WERI-Rb-1 (cell line): ENCODE data around the gene C19orf47.

Source experiments
- DNase-seq: peaks from one replicate; pipeline ENCODE4 v3.0.0-alpha.2; 2020
- H3K27ac ChIP-seq: fragments of 250-450 bp; sonication (Bioruptor Pico); 2 replicates; pipeline ENCODE4 v1.5.1; 2020; ENCODE audit warnings: mild to moderate bottlenecking, moderate library complexity
- H3K27me3 ChIP-seq: fragments of 250-450 bp; sonication (Bioruptor Pico); 2 replicates; pipeline ENCODE4 v1.5.1; 2021; ENCODE audit warnings: mild to moderate bottlenecking, low read depth, moderate library complexity; ENCODE audit not compliant: insufficient read depth, severe bottlenecking
- H3K36me3 ChIP-seq: fragments of 250-450 bp; sonication (Bioruptor Pico); 2 replicates; pipeline ENCODE4 v1.5.1; 2020; ENCODE audit warnings: mild to moderate bottlenecking, moderate library complexity
- H3K4me3 ChIP-seq: 2 replicates; pipeline ENCODE4 v1.5.1; 2011; ENCODE audit warnings: low read depth, mild to moderate bottlenecking, control low read depth, low read length
- H3K9me3 ChIP-seq: fragments of 250-450 bp; sonication (Bioruptor Pico); 2 replicates; pipeline ENCODE4 v1.5.1; 2021; ENCODE audit warnings: mild to moderate bottlenecking, moderate library complexity; ENCODE audit not compliant: severe bottlenecking
- CTCF ChIP-seq: IDR thresholded peaks from 2 replicates; pipeline ENCODE4 v1.5.1; 2011; ENCODE audit warnings: low read depth, mild to moderate bottlenecking, control low read depth, inconsistent platforms, low read length

Gene C19orf47

DNA sequence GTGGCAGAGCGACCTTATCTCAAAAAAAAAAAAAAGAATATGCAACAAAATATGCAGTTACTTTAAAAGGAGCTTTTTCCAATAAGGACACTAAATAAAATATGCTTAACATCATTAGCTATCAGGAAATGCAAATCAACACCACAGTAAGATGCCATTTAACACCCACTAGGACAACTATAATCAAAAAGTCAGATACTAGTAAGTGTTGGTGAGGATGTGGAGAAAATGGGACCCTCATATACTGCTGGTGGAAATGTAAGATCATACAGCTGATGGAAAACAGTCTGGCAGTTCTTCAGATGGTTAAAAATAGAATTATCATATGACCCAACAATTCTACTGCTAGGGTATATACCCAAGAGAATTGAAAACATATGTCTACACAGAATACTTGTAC, 38.5 kb downstream of the C19orf47 start:
- no peaks in the 10 kb centered on the region for H3K9me3 ChIP-seq
- no peak for TF ChIP-seq CTCF
- H3K27me3 ChIP-seq, result no peaks in the 10 kb centered on the region
- no peak for DNase-seq
- no peaks in the 10 kb centered on the region for H3K36me3 ChIP-seq
- H3K4me3 ChIP-seq, result no peak overlapping the region
- no peak overlapping the region for H3K27ac ChIP-seq

DNA sequence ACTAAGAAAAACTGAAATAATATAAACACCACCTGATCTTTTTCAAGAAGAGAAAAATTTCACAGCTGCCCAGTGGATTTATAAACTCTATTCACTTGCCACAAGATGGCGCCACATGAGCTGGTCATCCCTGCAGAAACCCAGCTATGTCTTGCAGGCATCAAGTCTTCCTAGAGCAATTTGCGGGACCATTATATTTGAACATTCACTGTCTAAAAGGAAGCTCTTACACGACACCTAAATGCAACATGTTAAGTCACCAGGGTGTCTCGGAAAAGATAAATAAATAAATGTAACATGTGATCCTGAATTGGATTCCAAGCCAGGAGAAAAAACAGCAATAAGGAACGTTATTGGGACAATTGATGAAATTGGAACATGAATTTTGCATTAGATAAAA, 42.8 kb downstream of the C19orf47 start:
- no peaks in the 10 kb centered on the region for H3K27me3 ChIP-seq
- no peak overlapping the region for H3K4me3 ChIP-seq
- peak; percentile 50 for TF ChIP-seq CTCF
- peak; percentile 76 for DNase-seq
- no peaks in the 10 kb centered on the region for H3K9me3 ChIP-seq
- no peak overlapping the region for H3K27ac ChIP-seq
- H3K36me3 ChIP-seq, result no peaks in the 10 kb centered on the region

DNA sequence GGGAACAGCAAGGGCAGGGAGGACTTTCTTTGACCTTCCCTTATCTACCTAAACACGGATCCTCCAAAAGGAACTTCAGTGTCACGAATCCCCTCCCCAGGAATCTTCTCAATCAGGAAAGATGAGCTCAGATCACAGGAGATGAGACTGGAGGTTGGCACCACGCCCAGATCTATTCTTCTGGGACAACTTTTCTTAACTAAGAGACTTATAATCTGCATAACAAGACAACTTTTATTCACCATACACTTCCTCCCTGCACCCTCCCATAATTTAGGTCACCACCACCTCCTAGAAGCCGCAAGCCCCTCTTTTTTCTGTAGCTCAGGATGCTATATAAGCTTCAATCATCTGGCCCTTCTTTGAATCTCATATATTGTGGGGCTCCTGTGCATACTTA, 43.9 kb downstream of the C19orf47 start:
- Histone ChIP-seq H3K36me3 (no peaks in the 10 kb centered on the region), H3K27ac (no peak overlapping the region), H3K27me3 (no peaks in the 10 kb centered on the region), H3K4me3 (no peak overlapping the region), H3K9me3 (no peaks in the 10 kb centered on the region)
- no peak for TF ChIP-seq CTCF
- no peak for DNase-seq

DNA sequence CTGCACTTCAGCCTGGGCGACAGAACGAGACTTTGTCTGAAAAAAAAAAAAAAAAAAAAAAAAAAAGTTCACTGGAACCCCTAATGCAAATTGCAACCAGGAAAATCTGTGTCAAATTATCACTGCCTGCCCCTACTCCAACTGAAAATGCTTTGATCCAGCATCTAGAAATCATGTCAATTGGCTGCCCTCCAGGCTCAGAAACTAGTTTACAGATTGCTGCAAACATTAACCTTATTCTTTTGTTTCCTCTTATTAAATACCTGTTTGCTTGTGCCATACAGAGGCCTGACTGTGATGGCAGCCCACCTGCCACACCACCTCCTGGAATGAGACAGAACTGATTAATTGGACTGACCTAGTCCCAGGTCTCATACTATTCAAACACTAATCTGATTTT, 44.4 kb downstream of the C19orf47 start:
- DNase-seq, result no peak
- Histone ChIP-seq H3K27ac (no peak overlapping the region), H3K9me3 (no peaks in the 10 kb centered on the region), H3K4me3 (no peak overlapping the region), H3K36me3 (no peaks in the 10 kb centered on the region), H3K27me3 (no peaks in the 10 kb centered on the region)
- TF ChIP-seq CTCF, result no peak

DNA sequence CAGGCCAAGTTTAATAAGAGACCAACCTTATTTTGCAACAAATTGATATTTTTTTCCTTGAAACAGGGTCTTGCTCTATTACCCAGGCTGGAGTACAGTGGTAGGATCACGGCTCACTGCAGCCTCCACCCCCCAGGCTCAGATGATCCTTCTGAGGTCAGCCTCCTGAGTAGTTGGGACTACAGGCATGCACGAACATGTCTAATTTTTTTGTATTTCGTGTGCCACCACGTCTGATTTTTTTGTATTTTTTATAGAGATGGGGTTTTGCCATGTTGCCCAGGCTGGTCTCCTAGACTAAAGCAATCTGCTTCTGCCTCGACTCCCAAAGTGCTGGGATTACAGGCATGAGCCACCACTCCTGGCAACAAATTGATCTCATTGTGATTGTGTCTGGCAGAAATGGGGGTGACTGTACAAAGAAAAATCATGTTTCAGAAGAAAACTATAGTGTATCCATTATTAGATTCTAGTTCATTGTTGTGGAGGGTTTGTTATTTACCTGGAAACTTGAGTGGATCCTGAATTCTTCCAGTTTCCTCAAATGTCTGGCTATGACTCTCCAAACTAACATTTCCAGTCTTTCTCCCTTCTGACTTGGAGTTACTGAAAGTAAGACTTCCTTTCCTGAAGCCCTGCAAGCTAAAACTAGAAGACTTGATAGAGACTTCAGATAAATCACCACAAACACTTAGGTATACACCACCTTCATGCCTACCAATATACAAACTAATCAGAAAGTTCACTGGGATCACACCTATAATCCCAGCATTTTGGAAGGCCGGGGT, 45.8 kb downstream of the C19orf47 start:
- H3K4me3 ChIP-seq, result no peak overlapping the region
- no peaks in the 10 kb centered on the region for H3K9me3 ChIP-seq
- no peaks in the 10 kb centered on the region for H3K27me3 ChIP-seq
- 0 out of 2 replicates have a peak overlapping the region, but pooled peaks have one; percentile 17 for H3K27ac ChIP-seq
- TF ChIP-seq CTCF, result no peak
- DNase-seq, result no peak
- H3K36me3 ChIP-seq, result no peaks in the 10 kb centered on the region

GRCh38 chr19:40300668-40301067, 47.5 kb downstream of the C19orf47 start:
- no peaks in the 10 kb centered on the region for H3K9me3 ChIP-seq
- no peaks in the 10 kb centered on the region for H3K27me3 ChIP-seq
- TF ChIP-seq CTCF, result no peak
- H3K36me3 ChIP-seq, result no peaks in the 10 kb centered on the region
- no peak for DNase-seq
- no peak overlapping the region for H3K27ac ChIP-seq
- H3K4me3 ChIP-seq, result no peak overlapping the region
